Neural cell (in vitro differentiated cells): ENCODE measurements around the gene DPP7. TPM values are rescaled to one million over a fixed set of nuclear protein-coding genes. Genes with fewer than 3 reads are reported as not detected.

Experiments used
- H2AFZ ChIP-seq: fragments of 200-600, 300-800 bp; sonication (generic), shearing (Covaris generic); 2 replicates; pipeline ENCODE4 v1.6.0; 2014; ENCODE audit warnings: low read depth, mild to moderate bottlenecking, antibody characterized with exemption, low read length, moderate library complexity
- H3F3A ChIP-seq: fragments of 200-600 bp; shearing (Covaris generic); 2 replicates; pipeline ENCODE4 v1.6.1; 2016; ENCODE audit warnings: mild to moderate bottlenecking, moderate library complexity, mixed read lengths, antibody characterized with exemption, low read length; ENCODE audit not compliant: insufficient read depth, poor library complexity, severe bottlenecking
- H3K27ac ChIP-seq: fragments of 200-600, 300-800 bp; sonication (generic), shearing (Covaris generic); 2 replicates; pipeline ENCODE4 v1.5.1; 2014; ENCODE audit warnings: mild to moderate bottlenecking, low read length, moderate library complexity
- H3K27me3 ChIP-seq: fragments of 300-800, 200-600 bp; sonication (generic), shearing (Covaris generic); 2 replicates; pipeline ENCODE4 v1.6.0; 2014; ENCODE audit warnings: mild to moderate bottlenecking, low read depth, low read length, moderate library complexity; ENCODE audit not compliant: insufficient read depth
- H3K36me3 ChIP-seq: fragments of 300-800, 200-600 bp; sonication (generic), shearing (Covaris generic); 2 replicates; pipeline ENCODE4 v1.5.1; 2014; ENCODE audit warnings: mild to moderate bottlenecking, antibody characterized with exemption, low read length, moderate library complexity; ENCODE audit not compliant: insufficient read depth
- H3K4me2 ChIP-seq: fragments of 300-800, 200-600 bp; sonication (generic), shearing (Covaris generic); 2 replicates; pipeline ENCODE4 v1.6.0; 2014; ENCODE audit warnings: mild to moderate bottlenecking, low read length
- H3K4me3 ChIP-seq: fragments of 300-800, 200-600 bp; sonication (generic), shearing (Covaris generic); 2 replicates; pipeline ENCODE4 v1.5.1; 2014; ENCODE audit warnings: mild to moderate bottlenecking, low read length, moderate library complexity
- H3K79me2 ChIP-seq: fragments of 200-600 bp; shearing (Covaris generic); replicated peaks from 2 replicates; pipeline ENCODE4 v1.6.0; 2014; ENCODE audit warnings: mild to moderate bottlenecking, low read length, moderate library complexity; ENCODE audit not compliant: insufficient read depth
- H3K9ac ChIP-seq: fragments of 300-800, 200-600 bp; sonication (generic), shearing (Covaris generic); 2 replicates; pipeline ENCODE4 v1.6.1; 2016; ENCODE audit warnings: mild to moderate bottlenecking, low read length, mixed read lengths
- H3K9me2 ChIP-seq: fragments of 200-600 bp; shearing (Covaris generic); 2 replicates; pipeline ENCODE4 v1.6.1; 2016; ENCODE audit warnings: mild to moderate bottlenecking, low read length, mixed read lengths; ENCODE audit not compliant: insufficient read depth
- H3K9me3 ChIP-seq: fragments of 200-600, 300-800 bp; sonication (generic), shearing (Covaris generic); 2 replicates; pipeline ENCODE4 v1.6.1; 2016; ENCODE audit warnings: mild to moderate bottlenecking, mixed run types, low read length, moderate library complexity, mixed read lengths
- H4K20me1 ChIP-seq: fragments of 200-600 bp; shearing (Covaris generic); 2 replicates; pipeline ENCODE4 v1.6.1; 2016; ENCODE audit warnings: mild to moderate bottlenecking, mixed run types; ENCODE audit not compliant: insufficient read depth
- CTCF ChIP-seq: fragments of 450-650 bp; IDR thresholded peaks from 2 replicates; pipeline ENCODE4 v1.5.1; 2014; ENCODE audit warnings: antibody characterized with exemption, mild to moderate bottlenecking, moderate library complexity; ENCODE audit not compliant: poor library complexity, severe bottlenecking
- EP300 ChIP-seq: fragments of 450-650 bp; conservative IDR thresholded peaks from 2 replicates; pipeline ENCODE4 v1.6.1; 2014; ENCODE audit warnings: antibody characterized with exemption, mild to moderate bottlenecking, moderate library complexity; ENCODE audit not compliant: poor library complexity, severe bottlenecking
- EZH2 ChIP-seq: fragments of 200-600, 300-800 bp; shearing (Covaris generic), sonication (generic); IDR thresholded peaks from 2 replicates; pipeline ENCODE4 v1.6.1; 2014; ENCODE audit warnings: antibody characterized with exemption, low read length, borderline replicate concordance, mild to moderate bottlenecking; ENCODE audit not compliant: insufficient read depth, poor library complexity, severe bottlenecking
- MXI1 ChIP-seq: fragments of 450-650 bp; conservative IDR thresholded peaks from 2 replicates; pipeline ENCODE4 v1.6.1; 2014; ENCODE audit warnings: antibody characterized with exemption, mild to moderate bottlenecking; ENCODE audit not compliant: poor library complexity, severe bottlenecking
- POLR2AphosphoS5 ChIP-seq: IDR thresholded peaks from 2 replicates; pipeline ENCODE4 v1.6.1; 2012
- RAD21 ChIP-seq: fragments of 450-650 bp; conservative IDR thresholded peaks from 2 replicates; pipeline ENCODE4 v1.6.1; 2014; ENCODE audit warnings: antibody characterized with exemption, mild to moderate bottlenecking, moderate library complexity
- REST ChIP-seq: IDR thresholded peaks from 2 replicates; pipeline ENCODE4 v1.6.1; 2012; ENCODE audit warnings: borderline replicate concordance
- SMC3 ChIP-seq: fragments of 450-650 bp; conservative IDR thresholded peaks from 2 replicates; pipeline ENCODE4 v1.6.1; 2014; ENCODE audit warnings: antibody characterized with exemption, mild to moderate bottlenecking, moderate library complexity; ENCODE audit not compliant: poor library complexity
- TAF1 ChIP-seq: IDR thresholded peaks from 2 replicates; pipeline ENCODE4 v1.6.1; 2012; ENCODE audit warnings: low read depth
- polyA plus RNA-seq: library from polyadenylated mRNA; depleted of rRNA; stranded (reverse); fragments of >200 nt; gene quantifications from 2 replicates; pipeline ENCODE4 v1.2.3, GENCODE V29; 2014

Gene DPP7
- polyA plus RNA-seq, 1 donor from 2014 or later, result 23.3 TPM

- H3K36me3 ChIP-seq, result no peaks in the 10 kb centered on the region
Observed at GRCh38 chr9:137109250-137110146, 5.0 kb downstream of the DPP7 start.

More at GRCh38 chr9:137109250-137110146, 5.0 kb downstream of the DPP7 start:
- Histone ChIP-seq H3K79me2 (no peaks in the 10 kb centered on the region), H3K27ac (no peak overlapping the region), H4K20me1 (no peaks in the 10 kb centered on the region), H3F3A (no peaks in the 10 kb centered on the region), H3K9ac (no peak overlapping the region), H3K27me3 (peaks cover 4% of the 10 kb centered on the region), H3K9me2 (no peaks in the 10 kb centered on the region), H3K4me3 (no peak overlapping the region), H3K4me2 (no peak overlapping the region), H2AFZ (no peak overlapping the region), H3K9me3 (no peaks in the 10 kb centered on the region)
- TF ChIP-seq EZH2 (no peak), POLR2AphosphoS5 (no peak), TAF1 (no peak), REST (no peak), SMC3 (no peak), RAD21 (no peak), MXI1 (no peak), CTCF (no peak), EP300 (no peak)
